Heart left ventricle (tissue), 13 donors: ENCODE data around the gene B3GALT5.

Experiments used
- POLR2A ChIP-seq, 2 donors: fragments of 450-650 bp; IDR thresholded peaks; one replicate each; pipeline ENCODE4 v1.6.1; 2017; ENCODE audit warnings: antibody characterized with exemption in 2 of 2, mild to moderate bottlenecking in 2 of 2, moderate library complexity in 2 of 2
- TF ChIP-seq, protein P1 (sequence below), 12 donors: fragments of 200-600 bp; sonication (generic) in 4 of 12; IDR thresholded peaks; one replicate each; pipeline versions ENCODE4 v1.5.0 to v1.8.0; 2018 to 2022; ENCODE audit warnings: antibody characterized with exemption in 12 of 12, mild to moderate bottlenecking in 5 of 12
- donor health status: ischemic (EF 13 %, LVEDD 7.1; RV severe dilation, severe dysfunction).
- donor health status: DM: no; HTN: yes; CAD: no.
- donor health status: DM: no; HTN: no; CAD: no.
- donor health status: ischemic (EF 25% LVEDD 6.9; RV normal size, moderate dysfunction).
- donor health status: ischemic (EF 25% LVEDD 5.7; RV mildly dilated, moderate dysfunction).
- donor health status: ischemic (EF 35%, LVEDD 5.7; RV mildly dilated, moderate dysfunction).
- donor health status: nonischemic (EF 11% LVEDD 7.7; RV severe dilation, severe dysfunction).
- donor health status: DM: yes; HTN: yes; CAD: no.
- donor health status: PGD.
- donor health status: ischemic (EF 29% LVEDD 5.4; RV normal size, mild dysfunction).
- donor health status: nonischemic (EF 23%, LVEDD 6.1; RV moderate dilation, normal function).

DNA sequence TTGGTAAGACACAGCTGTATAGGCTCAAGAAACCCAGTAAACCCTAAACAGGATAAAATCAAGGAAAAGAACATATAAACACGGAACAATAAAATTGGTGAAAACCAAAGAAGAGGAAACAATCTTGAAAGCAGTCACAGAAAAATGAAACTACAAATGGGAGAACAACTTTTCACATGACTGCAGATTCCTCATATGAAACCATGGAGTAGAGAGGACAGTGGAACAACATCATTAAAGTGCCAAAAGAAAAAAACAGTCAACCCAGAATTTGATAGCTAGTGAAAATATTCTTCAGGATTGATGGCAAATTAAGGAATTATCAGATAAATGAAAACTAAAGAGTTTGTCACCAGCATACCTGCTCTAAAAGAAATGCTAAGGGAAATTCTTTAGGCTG, 23.9 kb upstream of the B3GALT5 start:
- TF ChIP-seq POLR2A (IDR thresholded peaks at IDR 0.05), result no peak
- TF ChIP-seq, protein P1, sequence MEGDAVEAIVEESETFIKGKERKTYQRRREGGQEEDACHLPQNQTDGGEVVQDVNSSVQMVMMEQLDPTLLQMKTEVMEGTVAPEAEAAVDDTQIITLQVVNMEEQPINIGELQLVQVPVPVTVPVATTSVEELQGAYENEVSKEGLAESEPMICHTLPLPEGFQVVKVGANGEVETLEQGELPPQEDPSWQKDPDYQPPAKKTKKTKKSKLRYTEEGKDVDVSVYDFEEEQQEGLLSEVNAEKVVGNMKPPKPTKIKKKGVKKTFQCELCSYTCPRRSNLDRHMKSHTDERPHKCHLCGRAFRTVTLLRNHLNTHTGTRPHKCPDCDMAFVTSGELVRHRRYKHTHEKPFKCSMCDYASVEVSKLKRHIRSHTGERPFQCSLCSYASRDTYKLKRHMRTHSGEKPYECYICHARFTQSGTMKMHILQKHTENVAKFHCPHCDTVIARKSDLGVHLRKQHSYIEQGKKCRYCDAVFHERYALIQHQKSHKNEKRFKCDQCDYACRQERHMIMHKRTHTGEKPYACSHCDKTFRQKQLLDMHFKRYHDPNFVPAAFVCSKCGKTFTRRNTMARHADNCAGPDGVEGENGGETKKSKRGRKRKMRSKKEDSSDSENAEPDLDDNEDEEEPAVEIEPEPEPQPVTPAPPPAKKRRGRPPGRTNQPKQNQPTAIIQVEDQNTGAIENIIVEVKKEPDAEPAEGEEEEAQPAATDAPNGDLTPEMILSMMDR (IDR thresholded peaks at IDR 0.05), result no peak
